Prostate gland (tissue), 2 donors: ENCODE data around the gene FAM184A. TPM values are rescaled to one million over a fixed set of nuclear protein-coding genes. Genes with fewer than 3 reads are reported as not detected.
A peak's percentile ranks its signal among the peaks of the same experiment; 100 is the strongest.

Experiments
- DNase-seq: peaks from one replicate; pipeline ENCODE4 v3.0.0-alpha.2; 2019; ENCODE audit warnings: low spot score
- H3K27ac ChIP-seq, 2 donors: fragments of 200-600 bp; sonication (generic); 2 replicates each; pipeline ENCODE4 v1.5.1; 2017 to 2019
- H3K27me3 ChIP-seq: fragments of 200-600 bp; sonication (generic); replicated peaks from 2 replicates; pipeline ENCODE4 v1.5.1; 2019; ENCODE audit not compliant: insufficient read depth
- H3K36me3 ChIP-seq, 2 donors: fragments of 200-600 bp; sonication (generic); 1 replicate in 1 of 2; 2 replicates in 1 of 2; pipeline versions ENCODE4 v1.5.1 to v1.8.1; 2017 to 2019
- H3K4me1 ChIP-seq: fragments of 200-600 bp; sonication (generic); replicated peaks from 2 replicates; pipeline ENCODE4 v1.5.1; 2019
- H3K4me3 ChIP-seq, 2 donors: fragments of 200-600 bp; sonication (generic); 2 replicates each; pipeline ENCODE4 v1.5.1; 2017 to 2019
- H3K9me3 ChIP-seq: fragments of 200-600 bp; sonication (generic); 2 replicates; pipeline ENCODE4 v1.5.1; 2017
- CTCF ChIP-seq, 4 experiments: fragments of 200-600 bp in 2 of 4; fragments of 450-650 bp in 2 of 4; sonication (generic) in 2 of 4; IDR thresholded peaks; 1 replicate in 3 of 4; 2 replicates in 1 of 4; pipeline ENCODE4 v1.5.1; 2016 to 2019; ENCODE audit warnings: antibody characterized with exemption in 4 of 4, mild to moderate bottlenecking in 2 of 4, moderate library complexity in 2 of 4
- POLR2A ChIP-seq: fragments of 450-650 bp; IDR thresholded peaks from one replicate; pipeline ENCODE4 v1.6.1; 2016; ENCODE audit warnings: antibody characterized with exemption, mild to moderate bottlenecking
- POLR2AphosphoS5 ChIP-seq: sonication (generic); formaldehyde crosslinking; IDR thresholded peaks from one replicate; pipeline ENCODE4 v1.6.1; 2017; ENCODE audit warnings: antibody characterized with exemption
- WGBS: methylation state at CpG from one replicate; pipeline ENCODE4 v1.1.5; 2018; 5-methylcytosine and 5-hydroxymethylcytosine counted together
- intact Hi-C: fragments of 100-400 bp; cut with DNase I; formaldehyde crosslinking; loops from one replicate; pipeline ENCODE4 v1.14.2; 2022
- total RNA-seq, 2 donors: library from RNA; depleted of rRNA; stranded (reverse); fragments of >200 nt; gene quantifications; one replicate each; pipeline ENCODE4 v1.1.0, GENCODE V29; 2016

FAM184A gene
- total RNA-seq, 2 donors from 2014 or later, result 3.6 to 7.6 TPM

GRCh38 chr6:119116712-119117281 is 38.3 kb upstream of the FAM184A start:
- Histone ChIP-seq H3K4me1 (no peaks in the 10 kb centered on the region), H3K36me3 (no peaks in the 10 kb centered on the region), H3K9me3 (no peaks in the 10 kb centered on the region), H3K4me3 (no peak overlapping the region), H3K27me3 (no peaks in the 10 kb centered on the region), H3K27ac (no peak overlapping the region)
- intact Hi-C loops, result no loop called here
- DNase-seq, result no peak
- 87% methylated on average over 3 of the region's 3 CpGs for WGBS
- TF ChIP-seq CTCF (IDR thresholded peaks at IDR 0.05), result no peak
- TF ChIP-seq POLR2AphosphoS5, result no peak
- TF ChIP-seq POLR2A, result no peak

- H3K27me3 ChIP-seq, result no peaks in the 10 kb centered on the region
- DNase-seq, result no peak
- H3K4me3 ChIP-seq, result no peak overlapping the region
- intact Hi-C loops, result no loop called here
- WGBS, result 95% methylated on average over 1 of the region's 1 CpG
- H3K9me3 ChIP-seq, result no peaks in the 10 kb centered on the region
- H3K4me1 ChIP-seq, result no peaks in the 10 kb centered on the region
- TF ChIP-seq CTCF (IDR thresholded peaks at IDR 0.05) (no peak), POLR2AphosphoS5 (no peak), POLR2A (no peak)
- H3K36me3 ChIP-seq, result no peaks in the 10 kb centered on the region
- no peak overlapping the region for H3K27ac ChIP-seq
Measured at GRCh38 chr6:119113961-119114360, 35.5 kb upstream of the FAM184A start.

- intact Hi-C loops, result no loop called here
- Histone ChIP-seq H3K27ac (no peak overlapping the region), H3K27me3 (no peaks in the 10 kb centered on the region), H3K4me3 (no peak overlapping the region), H3K9me3 (no peaks in the 10 kb centered on the region), H3K4me1 (no peaks in the 10 kb centered on the region), H3K36me3 (no peaks in the 10 kb centered on the region)
- WGBS, result 84% methylated on average over 4 of the region's 4 CpGs
- TF ChIP-seq POLR2AphosphoS5, result no peak
- TF ChIP-seq CTCF (IDR thresholded peaks at IDR 0.05), result no peak
- DNase-seq, result no peak
Measured at GRCh38 chr6:119112812-119113530, 34.5 kb upstream of the FAM184A start.

- TF ChIP-seq POLR2AphosphoS5, result peak; percentile 21
- no peak for TF ChIP-seq POLR2A
- TF ChIP-seq CTCF (IDR thresholded peaks at IDR 0.05), result peak; percentile 24 to 78 (median 59)
- no peaks in the 10 kb centered on the region for H3K4me1 ChIP-seq
- no peaks in the 10 kb centered on the region for H3K27me3 ChIP-seq
- WGBS, result 41% methylated on average over 8 of the region's 8 CpGs
- no peaks in the 10 kb centered on the region for H3K9me3 ChIP-seq
- H3K36me3 ChIP-seq, result no peaks in the 10 kb centered on the region
- H3K4me3 ChIP-seq, result no peak overlapping the region
- peak; percentile 38 for DNase-seq
- H3K27ac ChIP-seq, result no peak overlapping the region
- intact Hi-C loops, result loop anchor here (2.0 kb wide), 1 partner anchor 142 kb away; no protein-coding TSS in a partner anchor
Measured at GRCh38 chr6:119110601-119111548, 32.4 kb upstream of the FAM184A start.
